Spleen (tissue), 11 donors: Measurements from ENCODE around the gene SENP5. TPM values are rescaled to one million over a fixed set of nuclear protein-coding genes. Genes with fewer than 3 reads are reported as not detected.
"Not testable (repeated sequence)": the region's sequence is repeated elsewhere in the genome, so short reads cannot be mapped to it uniquely, and the experiment has no call there.

Experiments
- DNase-seq: peaks from one replicate; pipeline ENCODE4 v3.0.0-alpha.2; 2020
- H3K27ac ChIP-seq, 8 donors: fragments of 200-600 bp; sonication (generic) in 7 of 8; 1 replicate in 4 of 8; 2 replicates in 4 of 8; pipeline versions ENCODE4 v1.5.0 to v1.8.0; 2016 to 2021; ENCODE audit warnings: inconsistent platforms in 4 of 8, mild to moderate bottlenecking in 4 of 8, moderate library complexity in 1 of 8
- H3K27me3 ChIP-seq, 7 donors: fragments of 200-600 bp; sonication (generic) in 6 of 7; replicated peaks in 1 of 7; 1 replicate in 4 of 7; 2 replicates in 3 of 7; pipeline versions ENCODE4 v1.5.0 to v1.8.0; 2016 to 2021; ENCODE audit warnings: inconsistent platforms in 3 of 7, mild to moderate bottlenecking in 1 of 7
- H3K36me3 ChIP-seq, 6 donors: fragments of 200-600 bp; sonication (generic) in 5 of 6; 1 replicate in 4 of 6; 2 replicates in 2 of 6; pipeline versions ENCODE4 v1.5.0 to v1.8.0; 2016 to 2021; ENCODE audit warnings: inconsistent platforms in 2 of 6
- H3K4me1 ChIP-seq, 6 donors: fragments of 200-600 bp; sonication (generic) in 5 of 6; 1 replicate in 3 of 6; 2 replicates in 3 of 6; pipeline versions ENCODE4 v1.5.0 to v1.8.0; 2016 to 2021; ENCODE audit warnings: inconsistent platforms in 3 of 6
- H3K4me3 ChIP-seq, 8 donors: fragments of 200-600 bp; sonication (generic) in 7 of 8; 1 replicate in 4 of 8; 2 replicates in 4 of 8; pipeline versions ENCODE4 v1.5.0 to v1.8.0; 2016 to 2021; ENCODE audit warnings: inconsistent platforms in 4 of 8, mild to moderate bottlenecking in 4 of 8, moderate library complexity in 2 of 8
- H3K9me3 ChIP-seq, 8 donors: fragments of 200-600 bp; sonication (generic) in 7 of 8; 1 replicate in 4 of 8; 2 replicates in 4 of 8; pipeline versions ENCODE4 v1.5.0 to v1.8.0; 2016 to 2021; ENCODE audit warnings: inconsistent platforms in 4 of 8
- POLR2A ChIP-seq, 3 donors: fragments of 450-650 bp; IDR thresholded peaks; one replicate each; pipeline ENCODE4 v1.5.1; 2017; ENCODE audit warnings: antibody characterized with exemption in 3 of 3, mild to moderate bottlenecking in 1 of 3
- POLR2AphosphoS5 ChIP-seq, 3 donors: sonication (generic); formaldehyde crosslinking; IDR thresholded peaks; one replicate each; pipeline ENCODE4 v1.5.1; 2017; ENCODE audit warnings: antibody characterized with exemption in 3 of 3
- WGBS, 5 donors: extraction: QIAGEN DNeasy Blood & Tissue Kit in 3 of 5; methylation state at CpG; one replicate each; pipeline versions ENCODE4 v1.1.5 to v1.1.7; 2013 to 2018; 5-methylcytosine and 5-hydroxymethylcytosine counted together
- intact Hi-C: fragments of 100-400 bp; cut with DNase I; formaldehyde crosslinking; loops from one replicate; pipeline ENCODE4 v1.15.0; 2023; ENCODE audit warnings: low total_unique reads
- polyA plus RNA-seq, 3 donors: library from polyadenylated mRNA; stranded (reverse); fragments of 200-250 nt; gene quantifications; one replicate each; pipeline ENCODE4 v1.2.1, GENCODE V29; 2013
- total RNA-seq, 7 donors: library from RNA; depleted of rRNA in 3 of 7; stranded (reverse); fragments of >200 nt in 3 of 7; fragmentation: NEBNext Ultra II Directional in 4 of 7; extraction: Animal tissue kit (Norgen Biotek cat#: 25700) in 4 of 7; gene quantifications; one replicate each; pipeline versions ENCODE4 v1.1.0 to v1.2.1, GENCODE V29; 2016 to 2021
- TF ChIP-seq, protein P1 (sequence below), 11 experiments: fragments of 200-600 bp in 7 of 11; fragments of 450-650 bp in 4 of 11; sonication (generic) in 4 of 11; IDR thresholded peaks in 8 of 11; conservative IDR thresholded peaks in 3 of 11; 1 replicate in 7 of 11; 2 replicates in 4 of 11; pipeline versions ENCODE4 v1.4.0 to v1.8.0; 2016 to 2021; ENCODE audit warnings: antibody characterized with exemption in 11 of 11, inconsistent platforms in 4 of 11, mild to moderate bottlenecking in 1 of 11
- donor health status: healthy with polysubstance abuse.
- donor health status: DM: no; HTN: no; CAD: no; lungs with moderate emphysema.
- donor health status: DM: no; HTN: no; CAD: no.
- donor health status: Bipolar disorder and iron deficiency.
- donor health status: healthy.
- donor health status: DM: no; HTN: no; CAD: no.
- donor health status: DM: yes; HTN: yes; CAD: no.

Gene SENP5
- total and polyA plus RNA-seq, 10 donors = 5.0 to 59.6 (median 47.1) TPM

GRCh38 chr3:196872316-196872715 is 4.6 kb downstream of the SENP5 start:
- no peak for DNase-seq

DNA sequence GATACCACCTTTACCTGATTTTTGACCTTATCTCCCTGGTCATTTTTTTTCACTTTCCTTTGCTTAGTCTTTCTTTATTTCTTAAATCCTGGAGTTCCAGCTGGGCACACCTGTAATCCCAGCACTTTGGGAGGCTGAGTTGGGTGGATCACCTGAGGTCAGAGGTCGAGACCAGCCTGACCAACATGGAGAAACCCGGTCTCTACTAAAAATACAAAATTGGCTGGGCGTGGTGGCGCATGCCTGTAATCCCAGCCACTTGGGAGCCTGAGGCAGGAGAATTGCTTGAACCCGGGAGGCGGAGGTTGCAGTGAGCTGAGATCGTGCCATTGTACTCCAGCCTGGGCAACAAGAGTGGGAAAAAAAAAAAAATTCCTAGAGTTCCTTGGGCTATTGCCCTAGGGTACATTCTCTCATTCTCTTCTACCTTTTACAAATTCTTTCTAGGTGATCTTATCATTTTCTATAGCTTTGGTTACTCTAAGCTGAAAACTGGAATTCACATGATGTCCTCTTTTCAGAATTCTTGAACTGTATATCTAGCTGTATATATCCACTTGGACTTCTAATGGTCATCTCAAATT is 6.9 kb downstream of the SENP5 start:
- H3K27me3 ChIP-seq, DNase-seq, H3K27ac ChIP-seq, H3K9me3 ChIP-seq, intact Hi-C loops, H3K4me3 ChIP-seq: not testable (repeated sequence)
- peaks cover 9 to 90% (median 28%) of the 10 kb centered on the region in 6 donors for H3K4me1 ChIP-seq
- H3K36me3 ChIP-seq = peaks cover 0 to 26% (median 2%) of the 10 kb centered on the region in 6 donors
- 90 to 98% (median 93%) methylated on average over 7 of the region's 7 CpGs for WGBS, 5 donors

More at GRCh38 chr3:196872316-196872715, 4.6 kb downstream of the SENP5 start:
- Histone ChIP-seq H3K4me3 (no peak overlapping the region), H3K27ac (no peak overlapping the region), H3K36me3 (peaks cover 0 to 26% (median 2%) of the 10 kb centered on the region in 6 donors), H3K4me1 (peaks cover 15 to 86% (median 40%) of the 10 kb centered on the region in 6 donors), H3K27me3 (no peaks in the 10 kb centered on the region), H3K9me3 (no peaks in the 10 kb centered on the region)
- 87 to 94% (median 91%) methylated on average over 4 of the region's 4 CpGs for WGBS, 5 donors
- intact Hi-C loops = no loop called here
- TF ChIP-seq POLR2A (IDR thresholded peaks at IDR 0.05) (no peak), POLR2AphosphoS5 (IDR thresholded peaks at IDR 0.05) (no peak)
- TF ChIP-seq, protein P1, sequence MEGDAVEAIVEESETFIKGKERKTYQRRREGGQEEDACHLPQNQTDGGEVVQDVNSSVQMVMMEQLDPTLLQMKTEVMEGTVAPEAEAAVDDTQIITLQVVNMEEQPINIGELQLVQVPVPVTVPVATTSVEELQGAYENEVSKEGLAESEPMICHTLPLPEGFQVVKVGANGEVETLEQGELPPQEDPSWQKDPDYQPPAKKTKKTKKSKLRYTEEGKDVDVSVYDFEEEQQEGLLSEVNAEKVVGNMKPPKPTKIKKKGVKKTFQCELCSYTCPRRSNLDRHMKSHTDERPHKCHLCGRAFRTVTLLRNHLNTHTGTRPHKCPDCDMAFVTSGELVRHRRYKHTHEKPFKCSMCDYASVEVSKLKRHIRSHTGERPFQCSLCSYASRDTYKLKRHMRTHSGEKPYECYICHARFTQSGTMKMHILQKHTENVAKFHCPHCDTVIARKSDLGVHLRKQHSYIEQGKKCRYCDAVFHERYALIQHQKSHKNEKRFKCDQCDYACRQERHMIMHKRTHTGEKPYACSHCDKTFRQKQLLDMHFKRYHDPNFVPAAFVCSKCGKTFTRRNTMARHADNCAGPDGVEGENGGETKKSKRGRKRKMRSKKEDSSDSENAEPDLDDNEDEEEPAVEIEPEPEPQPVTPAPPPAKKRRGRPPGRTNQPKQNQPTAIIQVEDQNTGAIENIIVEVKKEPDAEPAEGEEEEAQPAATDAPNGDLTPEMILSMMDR (IDR thresholded peaks at IDR 0.05 in 8 of 11, conservative IDR thresholded peaks at IDR 0.05 in 3 of 11) = no peak

DNA sequence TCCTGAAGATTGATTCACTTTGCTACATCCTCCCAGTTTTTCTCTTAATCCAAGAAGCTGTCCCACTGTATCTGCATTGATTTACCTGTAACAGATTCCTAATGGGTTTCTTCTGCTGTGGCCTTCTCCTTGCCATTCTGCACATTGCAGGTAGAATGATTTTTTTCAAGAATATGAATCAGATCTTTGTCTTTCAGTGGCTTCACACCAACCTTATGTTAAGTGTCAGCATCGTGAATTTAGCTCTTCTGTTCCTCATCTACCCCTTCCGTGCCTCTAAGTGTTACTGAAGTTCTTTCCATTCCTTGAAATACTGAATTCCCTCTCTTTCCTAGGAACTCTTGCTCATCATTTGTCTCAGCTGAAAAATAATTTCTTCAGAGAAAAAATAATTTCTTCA is 7.5 kb downstream of the SENP5 start:
- Histone ChIP-seq H3K4me3 (no peak overlapping the region), H3K36me3 (peaks cover 0 to 27% (median 2%) of the 10 kb centered on the region in 6 donors), H3K9me3 (no peaks in the 10 kb centered on the region), H3K27me3 (no peaks in the 10 kb centered on the region), H3K27ac (no peak overlapping the region), H3K4me1 (peaks cover 3 to 90% (median 22%) of the 10 kb centered on the region in 6 donors)
- DNase-seq = no peak
- TF ChIP-seq POLR2A (IDR thresholded peaks at IDR 0.05) = no peak
- TF ChIP-seq POLR2AphosphoS5 (IDR thresholded peaks at IDR 0.05) = no peak
- TF ChIP-seq, protein P1 (IDR thresholded peaks at IDR 0.05 in 8 of 11, conservative IDR thresholded peaks at IDR 0.05 in 3 of 11) = no peak
- intact Hi-C loops = no loop called here
- WGBS, 5 donors = 78 to 95% (median 85%) methylated on average over 2 of the region's 2 CpGs

GRCh38 chr3:196883361-196883760 is 15.6 kb downstream of the SENP5 start:
- intact Hi-C loops = no loop called here
- peaks cover 0 to 60% (median 21%) of the 10 kb centered on the region in 6 donors for H3K36me3 ChIP-seq
- peaks cover 0 to 68% (median 23%) of the 10 kb centered on the region in 6 donors for H3K4me1 ChIP-seq
- WGBS, 5 donors = 65 to 75% (median 73%) methylated on average over 4 of the region's 4 CpGs
- no peaks in the 10 kb centered on the region for H3K9me3 ChIP-seq
- no peak overlapping the region for H3K4me3 ChIP-seq
- no peaks in the 10 kb centered on the region for H3K27me3 ChIP-seq
- no peak overlapping the region for H3K27ac ChIP-seq
- TF ChIP-seq POLR2AphosphoS5 (IDR thresholded peaks at IDR 0.05) (no peak), POLR2A (IDR thresholded peaks at IDR 0.05) (no peak)
- TF ChIP-seq, protein P1 (IDR thresholded peaks at IDR 0.05 in 8 of 11, conservative IDR thresholded peaks at IDR 0.05 in 3 of 11) = no peak
- DNase-seq = no peak
